HUES64 (cell line): ENCODE measurements around the gene ABCG8.

Source experiments
- H3K27ac ChIP-seq: 2 replicates; pipeline ENCODE4 v1.7.0; 2013; ENCODE audit warnings: low read depth, low read length, inconsistent platforms
- H3K27me3 ChIP-seq: 2 replicates; pipeline ENCODE4 v1.6.1; 2013; ENCODE audit warnings: mild to moderate bottlenecking, low read length; ENCODE audit not compliant: insufficient read depth
- H3K36me3 ChIP-seq: 2 replicates; pipeline ENCODE4 v1.6.1; 2013; ENCODE audit warnings: mild to moderate bottlenecking, low read length; ENCODE audit not compliant: insufficient read depth
- H3K4me1 ChIP-seq: 2 replicates; pipeline ENCODE4 v1.6.1; 2013; ENCODE audit warnings: mild to moderate bottlenecking, low read length, moderate library complexity; ENCODE audit not compliant: insufficient read depth
- H3K4me3 ChIP-seq: 2 replicates; pipeline ENCODE4 v1.5.1; 2013; ENCODE audit warnings: mild to moderate bottlenecking, low read length, moderate library complexity
- H3K9ac ChIP-seq: 2 replicates; pipeline ENCODE4 v1.6.1; 2013; ENCODE audit warnings: mild to moderate bottlenecking, low read depth, low read length
- H3K9me3 ChIP-seq: 2 replicates; pipeline ENCODE4 v1.6.1; 2013; ENCODE audit warnings: low read depth, low read length; ENCODE audit not compliant: insufficient read depth
- WGBS: fragments of 150-250, 120-280 bp; methylation state at CpG from one replicate; pipeline ENCODE4 v1.1.7; 2013; ENCODE audit warnings: missing lambda C conversion rate; 5-methylcytosine and 5-hydroxymethylcytosine counted together

Gene ABCG8

DNA sequence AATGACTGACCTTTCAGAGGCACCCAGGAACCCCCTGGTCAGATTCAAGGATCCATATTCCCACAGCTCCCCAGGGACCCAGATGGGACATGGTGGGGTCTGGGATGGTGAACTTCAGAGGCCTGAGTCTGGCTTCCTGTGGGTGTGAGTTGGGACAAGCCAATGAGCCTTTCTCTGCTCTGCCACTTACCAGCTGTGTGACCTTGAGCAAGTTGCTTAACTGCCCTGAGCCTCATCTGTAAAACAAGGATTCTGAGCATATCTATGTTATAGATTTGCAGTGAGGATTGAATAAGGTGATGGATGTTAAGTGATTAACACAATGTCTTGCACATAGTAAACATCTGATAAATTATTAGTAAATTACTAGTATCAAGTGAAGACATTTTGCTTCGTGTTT, 6.4 kb downstream of the ABCG8 start:
- 100% methylated on average over 1 of the region's 1 CpG for WGBS
- Histone ChIP-seq H3K27ac (no peak overlapping the region), H3K36me3 (no peaks in the 10 kb centered on the region), H3K9ac (no peak overlapping the region), H3K4me1 (peaks cover 2% of the 10 kb centered on the region; the same call in 1 of the 2 replicates), H3K27me3 (no peaks in the 10 kb centered on the region), H3K9me3 (no peaks in the 10 kb centered on the region), H3K4me3 (no peak overlapping the region)

DNA sequence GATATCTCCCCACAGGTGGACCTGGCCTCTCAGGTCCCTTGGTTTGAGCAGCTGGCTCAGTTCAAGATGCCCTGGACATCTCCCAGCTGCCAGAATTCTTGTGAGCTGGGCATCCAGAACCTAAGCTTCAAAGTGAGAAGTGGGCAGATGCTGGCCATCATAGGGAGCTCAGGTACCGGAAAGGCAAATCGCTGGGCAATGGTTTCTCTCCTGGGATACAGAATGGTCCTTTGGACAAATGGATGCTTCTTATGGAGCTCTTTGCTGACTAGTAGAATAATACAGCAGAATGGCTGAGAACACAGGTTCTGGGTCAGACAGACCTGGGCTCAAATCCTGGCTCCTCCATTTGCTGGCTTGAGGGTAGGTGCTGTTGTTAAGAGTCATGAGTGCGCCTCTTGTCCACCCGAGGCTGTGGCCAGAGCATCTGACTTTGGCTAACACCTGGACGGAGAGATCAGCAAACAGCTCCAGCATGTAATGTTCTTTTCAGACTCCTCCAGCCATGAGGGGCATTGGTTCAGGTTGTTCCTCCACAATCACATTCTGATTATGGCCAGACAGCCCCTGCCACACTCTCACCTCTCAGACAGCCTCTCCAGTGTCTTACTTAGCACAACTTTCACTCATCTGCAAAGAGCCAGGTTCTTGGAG, 7.5 kb downstream of the ABCG8 start:
- H3K27me3 ChIP-seq = no peaks in the 10 kb centered on the region
- WGBS = 93% methylated on average over 5 of the region's 5 CpGs

DNA sequence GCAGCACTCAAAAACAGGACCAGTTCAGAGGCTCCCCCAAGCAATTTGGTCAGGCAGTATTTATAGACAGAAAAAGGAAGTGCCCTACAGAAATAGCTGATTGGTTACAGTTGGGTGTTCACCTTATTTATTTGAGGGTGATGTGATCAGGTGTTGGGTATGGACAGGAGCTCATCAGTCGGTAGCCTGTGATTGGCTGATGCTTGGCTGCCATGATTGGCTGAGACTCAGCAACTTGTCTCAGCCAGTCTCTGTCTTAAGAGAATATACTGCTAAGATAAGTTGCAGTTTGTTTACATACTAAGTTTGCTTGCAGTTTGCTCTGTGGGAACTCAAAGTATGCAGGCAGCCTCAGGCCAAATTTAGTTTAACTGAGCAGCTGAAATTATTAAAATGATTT, 9.4 kb downstream of the ABCG8 start:
- 84% methylated on average over 1 of the region's 1 CpG for WGBS
- no peaks in the 10 kb centered on the region for H3K27me3 ChIP-seq
- H3K9ac ChIP-seq = no peak overlapping the region
- no peaks in the 10 kb centered on the region for H3K36me3 ChIP-seq
- no peak overlapping the region for H3K4me3 ChIP-seq
- H3K4me1 ChIP-seq = no peaks in the 10 kb centered on the region
- H3K27ac ChIP-seq = no peak overlapping the region
- no peaks in the 10 kb centered on the region for H3K9me3 ChIP-seq

More for the DNA sequence above, 7.5 kb downstream of the ABCG8 start:
- Histone ChIP-seq H3K4me1 (no peaks in the 10 kb centered on the region), H3K27ac (no peak overlapping the region), H3K4me3 (no peak overlapping the region), H3K36me3 (no peaks in the 10 kb centered on the region), H3K9me3 (no peaks in the 10 kb centered on the region), H3K9ac (no peak overlapping the region)

DNA sequence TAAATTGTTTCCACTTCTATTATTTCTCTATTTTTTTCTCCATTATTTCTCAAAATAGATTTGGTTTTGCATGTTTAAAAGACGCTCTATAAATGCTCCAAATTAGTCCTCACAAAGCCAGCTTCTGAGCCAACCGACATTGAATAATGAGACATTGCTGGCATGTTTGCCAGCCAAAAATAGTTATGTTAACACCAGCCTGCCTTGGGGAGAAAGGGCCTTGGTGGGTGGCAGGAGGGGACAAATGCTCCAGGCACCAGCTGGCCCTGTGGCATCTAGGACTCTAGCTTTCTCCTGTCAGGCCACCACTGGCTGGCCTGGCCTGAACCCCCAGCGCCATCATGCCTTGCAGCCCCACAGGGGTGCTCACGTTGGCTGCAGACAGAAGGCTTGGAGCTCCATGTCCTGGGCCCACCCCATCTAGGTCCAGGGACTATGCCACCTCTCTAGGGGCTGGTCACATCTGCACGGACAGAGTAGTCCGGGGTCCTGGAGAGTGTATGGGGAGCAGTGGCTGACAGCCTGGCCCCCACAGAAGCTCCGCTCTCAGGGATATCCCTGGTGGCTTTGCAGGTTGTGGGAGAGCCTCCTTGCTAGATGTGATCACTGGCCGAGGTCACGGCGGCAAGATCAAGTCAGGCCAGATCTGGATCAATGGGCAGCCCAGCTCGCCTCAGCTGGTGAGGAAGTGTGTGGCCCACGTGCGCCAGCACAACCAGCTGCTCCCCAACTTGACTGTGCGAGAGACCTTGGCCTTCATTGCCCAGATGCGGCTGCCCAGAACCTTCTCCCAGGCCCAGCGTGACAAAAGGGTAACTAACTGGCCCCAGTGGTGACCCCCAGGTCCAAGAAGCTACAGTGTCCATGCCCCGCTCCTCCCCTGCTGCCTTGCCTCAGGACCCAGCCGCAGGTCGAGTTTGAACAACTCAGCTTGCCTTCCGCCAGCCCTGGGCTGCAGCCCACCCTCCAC, 12.5 kb downstream of the ABCG8 start:
- WGBS = 93% methylated on average over 20 of the region's 20 CpGs
- H3K27me3 ChIP-seq = peaks cover 5% of the 10 kb centered on the region; the same call in 1 of the 2 replicates
- H3K4me3 ChIP-seq = no peak overlapping the region
- H3K4me1 ChIP-seq = no peaks in the 10 kb centered on the region
- no peak overlapping the region for H3K9ac ChIP-seq
- H3K9me3 ChIP-seq = no peaks in the 10 kb centered on the region
- H3K27ac ChIP-seq = no peak overlapping the region
- no peaks in the 10 kb centered on the region for H3K36me3 ChIP-seq

DNA sequence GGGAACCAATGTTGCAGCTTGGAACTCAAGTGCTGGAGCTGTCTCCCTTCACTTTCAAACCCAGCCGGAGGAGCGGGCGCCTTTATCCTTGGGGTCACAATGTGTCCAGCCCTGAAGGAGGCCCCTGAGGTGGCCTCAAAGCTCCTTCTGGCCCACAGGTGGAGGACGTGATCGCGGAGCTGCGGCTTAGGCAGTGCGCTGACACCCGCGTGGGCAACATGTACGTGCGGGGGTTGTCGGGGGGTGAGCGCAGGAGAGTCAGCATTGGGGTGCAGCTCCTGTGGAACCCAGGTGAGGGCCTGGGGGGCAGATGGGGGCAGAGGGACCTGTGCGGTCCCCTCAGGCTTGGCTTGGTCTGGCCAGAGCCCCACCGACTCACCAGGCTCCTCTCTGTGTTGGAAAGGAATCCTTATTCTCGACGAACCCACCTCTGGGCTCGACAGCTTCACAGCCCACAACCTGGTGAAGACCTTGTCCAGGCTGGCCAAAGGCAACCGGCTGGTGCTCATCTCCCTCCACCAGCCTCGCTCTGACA, 13.5 kb downstream of the ABCG8 start:
- peaks cover 15% of the 10 kb centered on the region for H3K27me3 ChIP-seq
- H3K9ac ChIP-seq = no peak overlapping the region
- WGBS = 94% methylated on average over 21 of the region's 21 CpGs
- no peaks in the 10 kb centered on the region for H3K9me3 ChIP-seq
- H3K4me3 ChIP-seq = no peak overlapping the region
- no peaks in the 10 kb centered on the region for H3K36me3 ChIP-seq
- no peak overlapping the region for H3K27ac ChIP-seq
- H3K4me1 ChIP-seq = no peaks in the 10 kb centered on the region

DNA sequence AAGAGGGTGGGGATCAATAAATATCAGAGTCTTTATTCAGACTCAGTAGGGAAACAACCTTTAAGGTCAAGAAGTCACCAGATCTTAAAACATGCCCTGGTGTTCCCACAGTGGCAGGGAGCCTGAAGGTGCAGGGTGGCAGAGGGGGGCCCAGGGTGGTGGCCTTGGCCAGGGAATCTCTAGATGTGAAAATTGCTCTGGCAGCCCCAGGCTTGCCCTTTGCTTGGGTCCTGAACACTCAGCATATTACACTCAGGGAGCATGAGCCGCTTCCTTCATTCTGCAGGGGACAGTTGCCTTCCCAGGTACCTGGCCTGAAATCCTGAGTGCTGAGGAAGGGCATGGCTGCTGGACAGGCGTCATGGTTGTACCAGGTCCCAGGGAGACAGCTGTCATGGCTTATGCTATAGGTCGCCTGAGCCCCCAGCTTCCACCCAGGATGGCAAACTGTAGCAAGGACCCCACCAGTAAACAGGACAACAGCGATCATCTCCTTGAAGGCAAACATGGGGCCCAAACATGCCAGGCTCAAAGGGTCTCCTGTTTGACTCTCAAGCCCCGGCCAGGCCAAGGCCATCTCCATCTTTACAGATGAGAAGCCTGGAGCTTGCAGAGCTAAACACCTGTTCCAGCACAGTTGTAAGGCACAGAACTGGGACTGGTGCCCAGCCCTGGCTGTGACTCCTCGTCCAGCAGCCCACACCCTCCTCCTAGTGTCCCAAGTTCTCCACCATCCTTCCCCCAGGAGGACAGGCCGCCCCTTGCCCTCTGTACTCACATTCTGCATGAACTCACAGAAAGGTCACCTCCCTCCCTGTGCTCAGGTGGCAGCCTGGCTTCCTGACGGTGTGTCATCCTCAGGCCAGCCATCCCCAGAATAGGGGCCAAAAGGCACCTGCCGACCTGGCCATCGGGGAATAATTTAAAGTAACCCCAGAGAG, 14.6 kb downstream of the ABCG8 start:
- Histone ChIP-seq H3K9me3 (no peaks in the 10 kb centered on the region), H3K4me3 (no peak overlapping the region), H3K27ac (no peak overlapping the region), H3K9ac (no peak overlapping the region), H3K4me1 (no peaks in the 10 kb centered on the region), H3K36me3 (no peaks in the 10 kb centered on the region), H3K27me3 (peaks cover 26% of the 10 kb centered on the region)
- WGBS = 92% methylated on average over 10 of the region's 10 CpGs

DNA sequence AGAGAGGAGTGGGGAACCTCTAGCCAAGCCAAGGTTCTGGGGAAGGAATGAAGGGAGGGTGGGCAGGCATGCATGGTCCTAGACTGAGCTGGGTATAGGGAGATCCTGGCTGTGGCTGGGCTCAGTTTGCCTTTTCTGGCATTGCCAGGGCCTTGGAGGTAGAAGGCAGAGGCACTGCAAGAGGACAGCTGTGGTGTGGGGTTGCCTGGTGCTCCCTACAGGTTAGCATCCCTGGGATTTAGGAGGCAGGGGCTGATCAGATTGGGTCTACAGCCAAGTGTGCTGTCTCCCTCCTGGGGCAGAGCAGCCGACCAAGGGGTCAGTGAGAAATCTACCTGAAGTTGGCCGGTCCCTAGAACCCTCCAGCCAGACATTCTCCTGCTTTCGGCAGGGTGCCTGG, 15.9 kb downstream of the ABCG8 start:
- Histone ChIP-seq H3K4me3 (no peak overlapping the region), H3K9ac (no peak overlapping the region), H3K27ac (no peak overlapping the region), H3K27me3 (peaks cover 38% of the 10 kb centered on the region), H3K36me3 (no peaks in the 10 kb centered on the region), H3K4me1 (no peaks in the 10 kb centered on the region), H3K9me3 (no peaks in the 10 kb centered on the region)
- 86% methylated on average over 3 of the region's 3 CpGs for WGBS

DNA sequence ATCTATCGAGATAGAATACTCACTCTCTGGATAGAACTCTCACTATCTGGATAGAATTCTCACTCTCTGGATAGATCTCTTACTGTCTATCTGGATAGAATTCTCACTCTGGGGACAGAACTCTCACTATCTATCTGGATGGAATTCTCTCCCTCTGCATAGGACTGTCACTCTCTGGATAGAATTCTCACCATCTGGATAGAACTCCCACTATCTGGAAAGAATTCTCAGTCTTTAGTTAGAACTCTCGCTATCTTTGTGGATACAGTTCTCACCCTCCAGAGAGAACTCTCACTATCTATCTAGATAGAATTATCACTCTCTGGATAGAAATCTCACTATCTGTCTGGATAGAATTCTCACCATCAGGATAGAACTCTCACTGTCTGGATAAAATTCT, 16.5 kb downstream of the ABCG8 start:
- peaks cover 42% of the 10 kb centered on the region for H3K27me3 ChIP-seq
- H3K4me1 ChIP-seq = no peaks in the 10 kb centered on the region
- H3K27ac ChIP-seq = no peak overlapping the region
- WGBS = 89% methylated on average over 2 of the region's 2 CpGs
- H3K9ac ChIP-seq = no peak overlapping the region
- no peaks in the 10 kb centered on the region for H3K36me3 ChIP-seq
- H3K9me3 ChIP-seq = no peaks in the 10 kb centered on the region
- H3K4me3 ChIP-seq = no peak overlapping the region

DNA sequence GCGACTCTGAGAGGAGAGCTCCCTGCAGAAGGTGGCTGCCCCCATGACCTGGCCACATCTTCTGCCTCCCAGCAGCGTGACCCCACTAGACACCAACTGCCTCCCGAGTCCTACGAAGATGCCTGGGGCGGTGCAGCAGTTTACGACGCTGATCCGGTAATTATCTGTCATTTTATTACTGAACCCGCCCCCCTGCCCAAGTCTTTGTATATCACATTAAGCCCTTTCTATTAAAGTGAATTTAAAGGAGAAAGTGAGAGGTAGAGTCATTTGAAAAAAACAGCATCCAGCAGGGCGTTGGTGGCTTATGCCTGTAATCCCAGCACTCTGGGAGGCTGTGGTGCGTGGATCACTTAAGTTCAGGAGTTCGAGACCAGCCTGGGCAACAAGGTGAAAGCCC, 33.4 kb downstream of the ABCG8 start:
- Histone ChIP-seq H3K4me3 (no peak overlapping the region), H3K27me3 (peaks cover 19% of the 10 kb centered on the region), H3K36me3 (no peaks in the 10 kb centered on the region), H3K4me1 (no peaks in the 10 kb centered on the region), H3K9me3 (no peaks in the 10 kb centered on the region), H3K27ac (no peak overlapping the region), H3K9ac (no peak overlapping the region)
- 91% methylated on average over 11 of the region's 12 CpGs for WGBS

DNA sequence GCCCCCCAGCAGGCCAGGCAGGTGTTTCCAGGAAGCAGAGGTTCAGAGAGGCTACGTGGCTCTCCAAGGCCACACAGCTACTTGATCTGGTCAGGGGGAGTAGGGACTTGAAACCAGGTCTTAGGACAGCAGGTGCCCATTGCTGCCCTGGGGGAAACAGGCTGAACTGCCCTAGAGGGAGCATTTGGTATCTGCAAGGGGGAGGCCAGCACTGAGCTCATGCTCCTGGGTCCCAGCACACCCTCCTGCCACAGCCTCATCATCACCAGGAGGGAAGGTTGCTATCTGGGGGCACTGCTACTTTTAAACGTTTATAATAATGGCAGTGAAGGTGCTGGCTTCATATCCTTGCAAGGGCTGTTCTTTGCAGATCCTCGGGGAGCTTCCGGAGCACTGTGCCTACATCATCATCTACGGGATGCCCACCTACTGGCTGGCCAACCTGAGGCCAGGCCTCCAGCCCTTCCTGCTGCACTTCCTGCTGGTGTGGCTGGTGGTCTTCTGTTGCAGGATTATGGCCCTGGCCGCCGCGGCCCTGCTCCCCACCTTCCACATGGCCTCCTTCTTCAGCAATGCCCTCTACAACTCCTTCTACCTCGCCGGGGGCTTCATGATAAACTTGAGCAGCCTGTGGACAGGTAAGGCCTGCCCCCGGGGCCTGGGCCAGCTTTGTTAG, 36.1 kb downstream of the ABCG8 start:
- WGBS = 88% methylated on average over 11 of the region's 11 CpGs
- H3K27me3 ChIP-seq = peaks cover 5% of the 10 kb centered on the region
- H3K9ac ChIP-seq = no peak overlapping the region
- H3K4me1 ChIP-seq = no peaks in the 10 kb centered on the region
- no peak overlapping the region for H3K27ac ChIP-seq
- H3K36me3 ChIP-seq = no peaks in the 10 kb centered on the region
- no peaks in the 10 kb centered on the region for H3K9me3 ChIP-seq
- no peak overlapping the region for H3K4me3 ChIP-seq
